ENCODE measurements around the gene SVIP.

The SVIP gene

GRCh38 chr11:22851477-22851876, 21.9 kb upstream of the SVIP start:
- no peak for TF ChIP-seq CTCF (IDR thresholded peaks at IDR 0.05; ENCODE audit: low read depth, low read length)
- no peak for DNase-seq (ENCODE audit: extremely low read depth, low read depth)

GRCh38 chr11:22846726-22847125, 17.1 kb upstream of the SVIP start:
- TF ChIP-seq CTCF (IDR thresholded peaks at IDR 0.05; ENCODE audit: low read depth, low read length), result no peak
- no peak for DNase-seq (ENCODE audit: extremely low read depth, low read depth)

GRCh38 chr11:22832315-22833015, 2.9 kb upstream of the SVIP start:
- no peak for TF ChIP-seq CTCF (IDR thresholded peaks at IDR 0.05; ENCODE audit: low read depth, low read length)
- no peak for DNase-seq (ENCODE audit: extremely low read depth, low read depth)

GRCh38 chr11:22830082-22830414, 447 bp upstream of the SVIP start:
- DNase-seq (ENCODE audit: extremely low read depth, low read depth), result no peak
- TF ChIP-seq CTCF (IDR thresholded peaks at IDR 0.05; ENCODE audit: low read depth, low read length), result no peak

GRCh38 chr11:22828373-22828772, 1.2 kb downstream of the SVIP start:
- no peak for TF ChIP-seq CTCF (IDR thresholded peaks at IDR 0.05; ENCODE audit: low read depth, low read length)

GRCh38 chr11:22822203-22822602, 7.4 kb downstream of the SVIP start:
- TF ChIP-seq CTCF (IDR thresholded peaks at IDR 0.05; ENCODE audit: low read depth, low read length), result no peak

More at GRCh38 chr11:22828373-22828772, 1.2 kb downstream of the SVIP start:
- DNase-seq (ENCODE audit: extremely low read depth, low read depth), result no peak

GRCh38 chr11:22809893-22810292, 19.7 kb downstream of the SVIP start:
- TF ChIP-seq CTCF (IDR thresholded peaks at IDR 0.05; ENCODE audit: low read depth, low read length), result no peak
- DNase-seq (ENCODE audit: extremely low read depth, low read depth), result no peak

More at GRCh38 chr11:22822203-22822602, 7.4 kb downstream of the SVIP start:
- DNase-seq (ENCODE audit: extremely low read depth, low read depth), result no peak
